Prostate gland (tissue), 2 donors: ENCODE data around the gene GRIK2.

Experiments
- POLR2A ChIP-seq: fragments of 450-650 bp; IDR thresholded peaks from one replicate; pipeline ENCODE4 v1.6.1; 2016; ENCODE audit warnings: antibody characterized with exemption, mild to moderate bottlenecking
- TF ChIP-seq, protein P1 (sequence below), 4 experiments: fragments of 200-600 bp in 2 of 4; fragments of 450-650 bp in 2 of 4; sonication (generic) in 2 of 4; IDR thresholded peaks; 1 replicate in 3 of 4; 2 replicates in 1 of 4; pipeline ENCODE4 v1.5.1; 2016 to 2019; ENCODE audit warnings: antibody characterized with exemption in 4 of 4, mild to moderate bottlenecking in 2 of 4, moderate library complexity in 2 of 4

DNA sequence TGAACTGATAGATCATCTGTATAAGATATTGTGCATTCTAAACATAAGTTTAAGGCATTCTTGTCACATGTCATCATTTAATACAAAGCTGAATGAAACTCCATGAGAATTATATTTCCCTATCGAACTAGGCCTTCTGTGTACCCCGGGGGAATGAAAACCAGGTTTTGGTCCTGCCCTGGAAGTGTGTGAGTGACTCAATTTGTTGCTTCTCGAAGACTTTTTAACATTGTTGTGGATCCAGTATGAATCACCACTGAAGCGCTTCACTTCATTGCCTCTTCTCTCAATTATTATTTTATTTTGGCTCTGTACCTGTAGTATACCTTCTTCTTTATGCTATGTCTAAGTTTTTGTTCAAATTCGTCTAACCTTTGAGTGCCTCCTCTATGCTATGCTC is 150.8 kb downstream of the GRIK2 start:
- TF ChIP-seq POLR2A = no peak
- TF ChIP-seq, protein P1, sequence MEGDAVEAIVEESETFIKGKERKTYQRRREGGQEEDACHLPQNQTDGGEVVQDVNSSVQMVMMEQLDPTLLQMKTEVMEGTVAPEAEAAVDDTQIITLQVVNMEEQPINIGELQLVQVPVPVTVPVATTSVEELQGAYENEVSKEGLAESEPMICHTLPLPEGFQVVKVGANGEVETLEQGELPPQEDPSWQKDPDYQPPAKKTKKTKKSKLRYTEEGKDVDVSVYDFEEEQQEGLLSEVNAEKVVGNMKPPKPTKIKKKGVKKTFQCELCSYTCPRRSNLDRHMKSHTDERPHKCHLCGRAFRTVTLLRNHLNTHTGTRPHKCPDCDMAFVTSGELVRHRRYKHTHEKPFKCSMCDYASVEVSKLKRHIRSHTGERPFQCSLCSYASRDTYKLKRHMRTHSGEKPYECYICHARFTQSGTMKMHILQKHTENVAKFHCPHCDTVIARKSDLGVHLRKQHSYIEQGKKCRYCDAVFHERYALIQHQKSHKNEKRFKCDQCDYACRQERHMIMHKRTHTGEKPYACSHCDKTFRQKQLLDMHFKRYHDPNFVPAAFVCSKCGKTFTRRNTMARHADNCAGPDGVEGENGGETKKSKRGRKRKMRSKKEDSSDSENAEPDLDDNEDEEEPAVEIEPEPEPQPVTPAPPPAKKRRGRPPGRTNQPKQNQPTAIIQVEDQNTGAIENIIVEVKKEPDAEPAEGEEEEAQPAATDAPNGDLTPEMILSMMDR (IDR thresholded peaks at IDR 0.05) = no peak
